HFFc6 (cell line): ENCODE measurements around the gene NOS3. TPM values are rescaled to one million over a fixed set of nuclear protein-coding genes. Genes with fewer than 3 reads are reported as not detected.

Source experiments
- DNase-seq: peaks from one replicate; pipeline ENCODE4 v3.0.0-alpha.2; 2018
- H3K27ac Mint-ChIP-seq: 2 replicates; pipeline ENCODE4 v1.8.0; 2020; ENCODE audit warnings: mild to moderate bottlenecking, mixed read lengths
- H3K27me3 Mint-ChIP-seq: 2 replicates; pipeline ENCODE4 v1.8.0; 2021; ENCODE audit warnings: mild to moderate bottlenecking, moderate library complexity, mixed read lengths; ENCODE audit not compliant: insufficient read depth
- H3K36me3 Mint-ChIP-seq: 2 replicates; pipeline ENCODE4 v1.8.0; 2021; ENCODE audit warnings: low read depth, mixed read lengths
- H3K4me1 Mint-ChIP-seq: 2 replicates; pipeline ENCODE4 v1.8.0; 2020; ENCODE audit warnings: low read depth, mixed read lengths
- H3K4me3 Mint-ChIP-seq: 2 replicates; pipeline ENCODE4 v1.8.0; 2020; ENCODE audit warnings: mild to moderate bottlenecking, moderate library complexity, mixed read lengths
- H3K9me3 Mint-ChIP-seq: 2 replicates; pipeline ENCODE4 v1.8.0; 2020; ENCODE audit warnings: mild to moderate bottlenecking, mixed read lengths
- CTCF ChIP-seq: fragments of 200-600 bp; sonication (generic); IDR thresholded peaks from 2 replicates; pipeline ENCODE4 v1.5.0; 2021; ENCODE audit warnings: antibody characterized with exemption, mild to moderate bottlenecking
- total RNA-seq, 6 experiments: library from RNA; stranded (reverse); fragmentation: NEBNext Ultra II Directional; extraction: Animal tissue kit (Norgen Biotek cat#: 25700); gene quantifications; 2 replicates in 1 of 6; 3 replicates in 5 of 6; pipeline ENCODE4 v1.2.3, GENCODE V29; 2021

The NOS3 gene
- total RNA-seq, 6 experiments from 2014 or later, result 0.55 to 3.0 (median 2.0) TPM

GRCh38 chr7:151005566-151005965, 14.7 kb downstream of the NOS3 start:
- Mint-ChIP-seq H3K9me3 (no peaks in the 10 kb centered on the region), H3K27me3 (peaks cover 19% of the 10 kb centered on the region), H3K27ac (no peak overlapping the region), H3K4me3 (no peak overlapping the region), H3K36me3 (no peaks in the 10 kb centered on the region), H3K4me1 (peaks cover 4% of the 10 kb centered on the region; the same call in 1 of the 2 replicates)
- no peak for TF ChIP-seq CTCF
- no peak for DNase-seq

- Mint-ChIP-seq H3K36me3 (no peaks in the 10 kb centered on the region), H3K27ac (no peak overlapping the region), H3K4me3 (no peak overlapping the region), H3K9me3 (no peaks in the 10 kb centered on the region), H3K27me3 (peaks cover 13% of the 10 kb centered on the region), H3K4me1 (peaks cover 11% of the 10 kb centered on the region)
- no peak for DNase-seq
- TF ChIP-seq CTCF, result no peak
These were observed 15.9 kb downstream of the NOS3 start for GRCh38 chr7:151006590-151007300.

GRCh38 chr7:151007469-151007898, 16.7 kb downstream of the NOS3 start:
- H3K4me3 Mint-ChIP-seq, result no peak overlapping the region
- H3K27ac Mint-ChIP-seq, result no peak overlapping the region
- TF ChIP-seq CTCF, result no peak
- DNase-seq, result no peak
- no peaks in the 10 kb centered on the region for H3K36me3 Mint-ChIP-seq
- no peaks in the 10 kb centered on the region for H3K9me3 Mint-ChIP-seq
- peaks cover 10% of the 10 kb centered on the region for H3K27me3 Mint-ChIP-seq
- H3K4me1 Mint-ChIP-seq, result peaks cover 18% of the 10 kb centered on the region

GRCh38 chr7:151008143-151008510, 17.3 kb downstream of the NOS3 start:
- DNase-seq, result no peak
- Mint-ChIP-seq H3K4me3 (no peak overlapping the region; the same call in 1 of the 2 replicates), H3K4me1 (peaks cover 24% of the 10 kb centered on the region), H3K27ac (no peak overlapping the region), H3K36me3 (no peaks in the 10 kb centered on the region), H3K27me3 (peaks cover 12% of the 10 kb centered on the region), H3K9me3 (no peaks in the 10 kb centered on the region)
- no peak for TF ChIP-seq CTCF

DNA sequence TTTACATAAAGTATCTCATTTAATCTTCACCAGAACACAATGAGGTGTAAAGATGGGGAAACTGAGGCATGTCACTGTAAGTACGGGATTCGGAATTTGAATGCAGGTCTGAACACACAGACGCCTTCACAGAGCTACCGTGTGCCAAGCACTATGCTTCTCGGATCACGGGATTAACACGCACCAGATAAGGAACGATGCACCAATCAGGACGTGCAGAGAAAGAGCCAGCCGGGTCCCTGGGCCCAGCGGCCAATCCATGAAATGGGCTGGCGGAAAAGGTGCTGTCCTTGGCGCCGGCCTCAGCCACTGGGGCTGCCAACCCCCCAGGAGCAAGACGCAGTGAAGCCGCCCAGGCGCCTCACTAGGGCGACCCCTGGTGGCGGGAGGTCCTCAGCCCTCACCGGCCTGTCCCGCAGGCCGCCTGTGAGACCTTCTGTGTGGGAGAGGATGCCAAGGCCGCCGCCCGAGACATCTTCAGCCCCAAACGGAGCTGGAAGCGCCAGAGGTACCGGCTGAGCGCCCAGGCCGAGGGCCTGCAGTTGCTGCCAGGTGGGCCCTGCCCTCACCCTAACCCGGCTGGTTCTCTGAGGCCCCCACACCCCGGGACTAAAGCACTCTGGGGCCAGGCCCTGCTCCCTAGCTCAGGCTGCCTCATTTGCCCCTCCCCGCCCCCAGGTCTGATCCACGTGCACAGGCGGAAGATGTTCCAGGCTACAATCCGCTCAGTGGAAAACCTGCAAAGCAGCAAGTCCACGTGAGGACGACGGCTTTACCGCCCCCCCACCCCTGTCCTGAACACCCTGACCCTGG, 17.9 kb downstream of the NOS3 start:
- Mint-ChIP-seq H3K4me1 (peaks cover 24% of the 10 kb centered on the region), H3K36me3 (no peaks in the 10 kb centered on the region), H3K27me3 (peaks cover 12% of the 10 kb centered on the region), H3K9me3 (no peaks in the 10 kb centered on the region), H3K27ac (no peak overlapping the region), H3K4me3 (no peak overlapping the region; the same call in 1 of the 2 replicates)
- no peak for DNase-seq
- peak; percentile 84 for TF ChIP-seq CTCF
